Astrocyte (in vitro differentiated cells and primary cell): ENCODE results near the gene C8A. TPM values are rescaled to one million over a fixed set of nuclear protein-coding genes. Genes with fewer than 3 reads are reported as not detected.

Experiments used
- DNase-seq: peaks from one replicate; pipeline ENCODE4 v3.0.0-alpha.2; 2010; ENCODE audit warnings: low read depth
- FAIRE-seq: peaks from 2 replicates; lab custom pipeline; 2011; peaks lifted over from hg19 to GRCh38; lab: Jason Lieb, UNC
- H2AFZ ChIP-seq: 2 replicates; pipeline ENCODE4 v1.6.0; 2012; ENCODE audit warnings: low read depth, low read length, inconsistent platforms
- H3K27ac ChIP-seq: 2 replicates; pipeline ENCODE4 v1.5.1; 2011; ENCODE audit warnings: low read depth, low read length, inconsistent platforms
- H3K27me3 ChIP-seq: 2 replicates; pipeline ENCODE4 v1.6.0; 2011; ENCODE audit warnings: low read length, inconsistent platforms; ENCODE audit not compliant: insufficient read depth
- H3K36me3 ChIP-seq: 2 replicates; pipeline ENCODE4 v1.5.1; 2011; ENCODE audit warnings: low read length, inconsistent platforms; ENCODE audit not compliant: insufficient read depth
- H3K4me1 ChIP-seq: 2 replicates; pipeline ENCODE4 v1.5.1; 2011; ENCODE audit warnings: low read length, inconsistent platforms; ENCODE audit not compliant: insufficient read depth
- H3K4me2 ChIP-seq: 2 replicates; pipeline ENCODE4 v1.6.0; 2012; ENCODE audit warnings: low read length, inconsistent platforms
- H3K4me3 ChIP-seq: 2 replicates; pipeline ENCODE4 v1.5.1; 2011; ENCODE audit warnings: low read depth, mild to moderate bottlenecking, low read length, inconsistent platforms; ENCODE audit not compliant: insufficient read depth
- H3K79me2 ChIP-seq: 2 replicates; pipeline ENCODE4 v1.6.0; 2012; ENCODE audit warnings: mild to moderate bottlenecking, low read length, inconsistent platforms; ENCODE audit not compliant: insufficient read depth
- H3K9ac ChIP-seq: 2 replicates; pipeline ENCODE4 v1.6.0; 2012; ENCODE audit warnings: mild to moderate bottlenecking, low read length, inconsistent platforms
- H3K9me3 ChIP-seq: 2 replicates; pipeline ENCODE4 v1.5.1; 2012; ENCODE audit warnings: low read depth, mild to moderate bottlenecking, low read length, inconsistent platforms; ENCODE audit not compliant: insufficient read depth
- H4K20me1 ChIP-seq: 2 replicates; pipeline ENCODE4 v1.6.0; 2012; ENCODE audit warnings: low read length, inconsistent platforms; ENCODE audit not compliant: insufficient read depth
- H3K27ac Mint-ChIP-seq: one replicate; pipeline ENCODE4 v1.8.0; 2021; ENCODE audit warnings: mild to moderate bottlenecking, mixed read lengths; ENCODE audit not compliant: unreplicated experiment
- H3K27me3 Mint-ChIP-seq: one replicate; pipeline ENCODE4 v1.8.0; 2021; ENCODE audit warnings: low read depth, mixed read lengths; ENCODE audit not compliant: unreplicated experiment
- H3K36me3 Mint-ChIP-seq: one replicate; pipeline ENCODE4 v1.8.0; 2021; ENCODE audit warnings: low read depth, mixed read lengths; ENCODE audit not compliant: unreplicated experiment
- H3K4me1 Mint-ChIP-seq: one replicate; pipeline ENCODE4 v1.8.0; 2021; ENCODE audit warnings: low read depth, mixed read lengths; ENCODE audit not compliant: unreplicated experiment
- H3K4me3 Mint-ChIP-seq: one replicate; pipeline ENCODE4 v1.8.0; 2021; ENCODE audit warnings: mild to moderate bottlenecking, moderate library complexity, mixed read lengths; ENCODE audit not compliant: unreplicated experiment
- H3K9me3 Mint-ChIP-seq: one replicate; pipeline ENCODE4 v1.8.0; 2021; ENCODE audit warnings: mild to moderate bottlenecking, mixed read lengths; ENCODE audit not compliant: unreplicated experiment
- CTCF ChIP-seq: IDR thresholded peaks from 2 replicates; pipeline ENCODE4 v1.5.1; 2011; ENCODE audit warnings: low read depth, mild to moderate bottlenecking, inconsistent platforms, low read length, moderate library complexity; ENCODE audit not compliant: insufficient read depth
- EZH2 ChIP-seq: IDR thresholded peaks from 2 replicates; pipeline ENCODE4 v1.6.1; 2012; ENCODE audit warnings: mild to moderate bottlenecking, low read length, inconsistent platforms; ENCODE audit not compliant: insufficient read depth
- total RNA-seq: library from RNA; stranded (reverse); gene quantifications from 2 replicates; pipeline ENCODE4 v1.2.1, GENCODE V29; 2021

C8A gene
- total RNA-seq, 1 donor from 2014 or later: not detected

GRCh38 chr1:56820755-56821461 lies 33.7 kb upstream of the C8A start:
- Mint-ChIP-seq H3K4me3 (no peak overlapping the region), H3K27me3 (peaks cover 19% of the 10 kb centered on the region), H3K36me3 (peaks cover 1% of the 10 kb centered on the region), H3K4me1 (peaks cover 11% of the 10 kb centered on the region), H3K27ac (no peak overlapping the region), H3K9me3 (peaks cover 6% of the 10 kb centered on the region)
- no peak overlapping the region for H2AFZ ChIP-seq
- DNase-seq (peak; percentile 38), FAIRE-seq (peak; percentile 55)
- H3K4me1 ChIP-seq: peaks cover 4% of the 10 kb centered on the region
- no peaks in the 10 kb centered on the region for H3K79me2 ChIP-seq
- no peaks in the 10 kb centered on the region for H3K27me3 ChIP-seq
- peak overlapping the region; percentile 50 for H3K4me2 ChIP-seq
- no peak overlapping the region for H3K4me3 ChIP-seq
- no peak overlapping the region for H3K27ac ChIP-seq
- H3K36me3 ChIP-seq: no peaks in the 10 kb centered on the region
- no peaks in the 10 kb centered on the region for H4K20me1 ChIP-seq
- peak overlapping the region; percentile 12 for H3K9ac ChIP-seq
- H3K9me3 ChIP-seq: no peaks in the 10 kb centered on the region
- TF ChIP-seq EZH2 (no peak), CTCF (peak; percentile 94)

DNA sequence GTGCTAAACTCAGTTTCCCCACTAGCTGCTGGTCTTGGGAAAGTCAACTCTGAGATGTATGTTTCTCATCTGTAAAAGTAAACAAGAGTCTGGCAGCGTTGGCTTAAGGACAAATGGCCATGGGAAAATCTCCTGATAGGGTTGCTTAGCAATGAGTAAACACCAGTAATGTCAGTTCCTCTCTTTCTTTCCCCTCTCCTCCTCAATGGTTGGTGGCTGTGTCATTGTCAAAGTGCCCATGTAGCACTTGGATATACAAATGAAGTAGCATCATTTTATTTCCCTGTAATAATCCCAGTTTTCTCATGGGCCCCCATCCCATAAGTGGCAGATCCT lies 33.2 kb upstream of the C8A start:
- TF ChIP-seq CTCF (no peak), EZH2 (no peak)
- Mint-ChIP-seq H3K27ac (no peak overlapping the region), H3K9me3 (peaks cover 6% of the 10 kb centered on the region), H3K36me3 (peaks cover 1% of the 10 kb centered on the region), H3K4me3 (no peak overlapping the region), H3K4me1 (peaks cover 11% of the 10 kb centered on the region), H3K27me3 (peaks cover 19% of the 10 kb centered on the region)
- FAIRE-seq: no peak
- no peak overlapping the region for H3K27ac ChIP-seq
- H3K4me1 ChIP-seq: peaks cover 4% of the 10 kb centered on the region
- H3K36me3 ChIP-seq: no peaks in the 10 kb centered on the region
- H3K79me2 ChIP-seq: no peaks in the 10 kb centered on the region
- H3K4me3 ChIP-seq: no peak overlapping the region
- H3K9me3 ChIP-seq: no peaks in the 10 kb centered on the region
- H4K20me1 ChIP-seq: no peaks in the 10 kb centered on the region
- H3K9ac ChIP-seq: peak overlapping the region; percentile 12
- peak overlapping the region; percentile 50 for H3K4me2 ChIP-seq
- H2AFZ ChIP-seq: no peak overlapping the region
- H3K27me3 ChIP-seq: no peaks in the 10 kb centered on the region
- DNase-seq: peak; percentile 31

GRCh38 chr1:56824271-56824670 lies 30.3 kb upstream of the C8A start:
- Histone ChIP-seq H3K9ac (no peak overlapping the region), H3K36me3 (no peaks in the 10 kb centered on the region), H3K79me2 (no peaks in the 10 kb centered on the region), H3K4me2 (no peak overlapping the region), H3K4me3 (no peak overlapping the region), H2AFZ (no peak overlapping the region), H3K27ac (no peak overlapping the region), H4K20me1 (no peaks in the 10 kb centered on the region), H3K4me1 (peaks cover 4% of the 10 kb centered on the region), H3K9me3 (no peaks in the 10 kb centered on the region), H3K27me3 (no peaks in the 10 kb centered on the region)
- DNase-seq (no peak), FAIRE-seq (peak; percentile 37)
- no peak for TF ChIP-seq EZH2
- no peak for TF ChIP-seq CTCF
- Mint-ChIP-seq H3K27ac (no peak overlapping the region), H3K9me3 (peaks cover 2% of the 10 kb centered on the region), H3K4me3 (no peak overlapping the region), H3K27me3 (peaks cover 17% of the 10 kb centered on the region), H3K4me1 (no peaks in the 10 kb centered on the region), H3K36me3 (peaks cover 1% of the 10 kb centered on the region)
